MM.1S (cell line): Measurements from ENCODE around the gene ACSM5.

Experiments
- CTCF ChIP-seq: fragments of 300-600 bp; sonication (generic); IDR thresholded peaks from 2 replicates; pipeline ENCODE4 v1.5.1; 2016; ENCODE audit warnings: antibody characterized with exemption, low read length, mixed read lengths
- EZH2 ChIP-seq: fragments of 300-600 bp; sonication (generic); optimal IDR thresholded peaks from 2 replicates; pipeline ENCODE3; 2017; ENCODE audit warnings: low read depth, mild to moderate bottlenecking, antibody characterized with exemption, low read length, mixed read lengths

- TF ChIP-seq EZH2 (no peak), CTCF (no peak)
Measured at GRCh38 chr16:20387978-20388377, 21.4 kb upstream of the ACSM5 start.
